ENCODE measurements around the gene ESPNL.
A peak's percentile ranks its signal among the peaks of the same experiment; 100 is the strongest.

DNA sequence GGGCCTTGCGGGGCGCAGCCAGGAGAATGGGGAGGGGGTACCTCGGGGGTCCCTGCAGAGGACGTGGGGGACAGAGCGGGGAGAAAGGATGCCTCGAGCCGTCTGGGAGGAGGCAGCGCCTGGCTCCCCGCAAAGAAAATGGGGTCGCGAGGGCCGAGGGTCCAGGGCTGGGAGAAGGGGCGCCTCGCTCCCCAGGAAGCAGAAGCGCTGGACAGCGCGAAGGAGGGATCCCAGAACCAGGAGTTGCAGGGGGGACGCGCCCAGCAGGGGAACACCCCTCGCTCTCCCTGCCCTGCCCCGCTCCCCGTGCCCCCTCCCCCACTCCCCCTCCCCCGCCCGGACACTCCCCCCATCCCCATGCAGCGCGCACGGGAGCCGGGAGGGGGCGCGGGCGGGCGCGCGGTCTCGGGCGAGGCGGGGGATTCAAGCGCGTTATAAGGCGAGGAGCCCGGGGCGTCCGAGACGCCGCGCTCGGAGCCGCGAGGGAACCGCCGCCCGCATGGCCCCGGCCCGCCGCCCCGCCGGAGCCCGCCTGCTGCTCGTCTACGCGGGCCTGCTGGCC, 58.5 kb downstream of the ESPNL start, which contains the start of gene ERFE:
- TF ChIP-seq, protein P1, sequence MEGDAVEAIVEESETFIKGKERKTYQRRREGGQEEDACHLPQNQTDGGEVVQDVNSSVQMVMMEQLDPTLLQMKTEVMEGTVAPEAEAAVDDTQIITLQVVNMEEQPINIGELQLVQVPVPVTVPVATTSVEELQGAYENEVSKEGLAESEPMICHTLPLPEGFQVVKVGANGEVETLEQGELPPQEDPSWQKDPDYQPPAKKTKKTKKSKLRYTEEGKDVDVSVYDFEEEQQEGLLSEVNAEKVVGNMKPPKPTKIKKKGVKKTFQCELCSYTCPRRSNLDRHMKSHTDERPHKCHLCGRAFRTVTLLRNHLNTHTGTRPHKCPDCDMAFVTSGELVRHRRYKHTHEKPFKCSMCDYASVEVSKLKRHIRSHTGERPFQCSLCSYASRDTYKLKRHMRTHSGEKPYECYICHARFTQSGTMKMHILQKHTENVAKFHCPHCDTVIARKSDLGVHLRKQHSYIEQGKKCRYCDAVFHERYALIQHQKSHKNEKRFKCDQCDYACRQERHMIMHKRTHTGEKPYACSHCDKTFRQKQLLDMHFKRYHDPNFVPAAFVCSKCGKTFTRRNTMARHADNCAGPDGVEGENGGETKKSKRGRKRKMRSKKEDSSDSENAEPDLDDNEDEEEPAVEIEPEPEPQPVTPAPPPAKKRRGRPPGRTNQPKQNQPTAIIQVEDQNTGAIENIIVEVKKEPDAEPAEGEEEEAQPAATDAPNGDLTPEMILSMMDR (IDR thresholded peaks at IDR 0.05; ENCODE audit: low read depth, low read length): peak; percentile 34
- TF ChIP-seq MAX (IDR thresholded peaks at IDR 0.05; ENCODE audit: low read depth, low read length) (0 out of 2 replicates have a peak, but pooled peaks have one; percentile 20), POLR2A (IDR thresholded peaks at IDR 0.05; ENCODE audit: extremely low read depth, insufficient read length) (no peak), MYC (IDR thresholded peaks at IDR 0.05; ENCODE audit: low read depth, low read length) (no peak)
